ENCODE results near the gene TET3.

DNA sequence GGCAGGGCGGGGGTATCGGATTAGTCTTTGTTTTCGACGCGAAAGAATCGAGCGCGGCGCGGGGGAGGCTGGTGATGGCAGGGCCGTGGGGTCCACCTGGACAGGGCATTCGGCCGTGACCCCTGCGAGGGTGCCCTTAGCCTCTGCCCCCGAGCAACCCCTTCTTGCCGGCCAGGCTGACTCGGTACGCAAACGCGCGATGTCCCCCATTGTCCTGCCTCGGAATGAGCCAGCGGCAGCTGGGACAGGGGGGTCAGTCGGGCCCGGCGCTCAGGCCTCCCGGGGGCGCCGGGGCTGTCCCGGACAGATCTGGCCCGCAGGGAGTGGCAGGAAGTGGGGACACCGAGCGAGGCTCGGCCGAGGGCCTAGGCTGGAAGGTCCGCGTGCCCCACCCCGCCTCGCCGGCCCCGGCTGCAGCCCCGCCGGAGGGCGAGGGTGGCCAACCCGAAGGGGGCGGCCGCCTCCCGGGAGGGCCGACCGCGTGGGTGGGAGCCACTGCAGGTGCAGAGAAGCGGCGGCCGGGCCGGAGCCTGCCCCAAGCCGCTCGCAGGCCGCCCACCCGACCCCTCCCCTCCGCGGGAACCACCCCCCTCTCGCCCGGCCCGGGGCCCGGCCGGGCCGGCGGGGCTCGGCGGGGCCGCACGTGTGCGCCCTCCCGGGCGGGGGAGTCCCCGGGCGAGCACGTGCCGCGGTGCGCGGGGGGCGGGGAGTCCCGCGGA is at the start of gene TET3:
- TF ChIP-seq GATA3 (IDR thresholded peaks at IDR 0.05; ENCODE audit: low read depth, low read length), result no peak
- TF ChIP-seq GATA2 (IDR thresholded peaks at IDR 0.05; ENCODE audit: low read depth, low read length), result no peak

Measured in SH-SY5Y (cell line).